HG03196 (cell line): ENCODE data around the gene CORT.
A peak's percentile ranks its signal among the peaks of the same experiment; 100 is the strongest.
"Not testable (repeated sequence)": the region's sequence is repeated elsewhere in the genome, so short reads cannot be mapped to it uniquely, and the experiment has no call there.

ENCODE experiments used
- ATAC-seq: cut with Tn5 transposase; IDR thresholded peaks from one replicate; pipeline ENCODE4 v1.9.1; 2021; ENCODE audit not compliant: unreplicated experiment

Gene CORT, protein sequence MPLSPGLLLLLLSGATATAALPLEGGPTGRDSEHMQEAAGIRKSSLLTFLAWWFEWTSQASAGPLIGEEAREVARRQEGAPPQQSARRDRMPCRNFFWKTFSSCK

DNA sequence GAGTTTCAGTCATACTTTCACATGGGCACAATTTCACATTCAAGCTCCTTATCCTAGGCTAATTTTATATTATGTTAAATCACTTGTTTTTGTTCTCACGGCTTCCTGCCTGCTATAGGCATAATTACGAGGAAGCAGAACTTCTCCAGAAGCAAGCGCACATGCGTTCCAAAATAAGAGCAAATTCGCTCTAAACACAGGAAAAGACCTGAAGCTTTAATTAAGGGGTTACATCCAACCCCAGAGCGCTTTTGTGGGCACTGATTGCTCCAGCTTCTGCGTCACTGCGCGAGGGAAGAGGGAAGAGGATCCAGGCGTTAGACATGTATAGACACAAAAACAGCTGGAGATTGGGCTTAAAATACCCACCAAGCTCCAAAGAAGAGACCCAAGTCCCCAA lies at the start of gene CORT:
Gene CORT (plus strand): TSS at position 281 of the 400 bp plus-strand sequence. CDS start 193 bp downstream, outside the sequence.
- no peak for ATAC-seq

DNA sequence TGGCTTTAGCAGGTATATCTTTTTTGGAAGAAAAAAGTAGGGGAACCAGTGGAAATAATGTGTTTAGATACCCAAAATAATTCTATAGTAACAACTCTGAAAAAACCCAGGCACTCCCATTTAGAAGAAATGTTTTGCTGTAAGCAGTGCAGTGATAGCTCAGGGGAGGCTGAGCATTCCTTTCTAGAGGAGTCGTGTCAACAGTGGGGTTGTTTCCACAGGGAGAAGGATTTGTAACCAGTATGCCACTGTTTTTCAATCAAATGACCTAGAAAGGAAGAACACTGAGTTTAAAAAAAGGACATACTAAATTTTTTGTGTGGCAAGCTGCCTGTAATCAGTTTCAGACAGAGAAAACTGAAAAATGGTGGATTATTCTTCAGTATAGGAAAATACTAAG lies 48.5 kb upstream of the CORT start:
- ATAC-seq = no peak

DNA sequence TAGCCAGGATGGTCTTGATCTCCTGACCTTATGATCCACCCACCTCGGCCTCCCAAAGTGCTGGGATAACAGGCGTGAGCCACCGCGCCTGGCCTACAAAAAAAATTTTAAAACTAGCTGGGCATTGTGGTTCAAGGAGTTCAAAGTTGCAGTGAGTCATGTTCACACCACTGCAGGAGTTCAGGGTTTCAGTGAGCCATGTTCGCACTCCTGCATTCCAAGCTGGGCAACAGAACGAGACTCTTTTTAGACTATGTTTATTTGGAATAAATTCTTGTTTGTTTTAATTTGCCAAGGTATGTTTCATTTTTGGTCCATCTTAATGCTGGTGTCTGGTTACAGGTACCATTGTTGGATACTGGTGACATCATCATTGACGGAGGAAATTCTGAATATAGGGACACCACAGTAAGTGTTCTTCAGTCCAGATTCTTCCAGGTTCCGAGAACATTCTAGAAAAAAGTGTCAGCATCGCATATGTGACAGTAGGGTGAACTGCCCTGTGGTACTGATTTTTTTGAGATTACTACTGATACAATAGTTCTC lies 47.0 kb upstream of the CORT start:
- no peak for ATAC-seq

DNA sequence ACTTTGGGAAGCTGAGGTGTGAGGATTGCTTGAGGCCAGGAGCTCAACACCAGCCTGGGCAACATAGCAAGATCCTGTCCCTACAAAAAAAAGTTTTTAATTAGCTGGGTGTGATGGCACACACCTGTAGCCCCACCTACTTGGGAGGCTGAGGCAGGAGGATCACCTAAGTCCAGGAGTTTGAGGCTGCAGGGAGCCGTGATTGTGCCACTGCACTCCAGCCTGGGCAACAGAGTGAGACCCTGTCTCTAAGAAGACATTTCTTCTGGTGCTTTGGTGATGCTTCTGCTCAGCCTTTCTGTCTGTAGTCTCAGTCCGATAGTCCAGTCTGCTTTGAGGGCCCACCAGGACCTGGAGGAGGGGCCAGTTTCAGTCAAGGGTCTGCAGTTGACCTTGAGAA lies 42.6 kb upstream of the CORT start:
- no peak for ATAC-seq

DNA sequence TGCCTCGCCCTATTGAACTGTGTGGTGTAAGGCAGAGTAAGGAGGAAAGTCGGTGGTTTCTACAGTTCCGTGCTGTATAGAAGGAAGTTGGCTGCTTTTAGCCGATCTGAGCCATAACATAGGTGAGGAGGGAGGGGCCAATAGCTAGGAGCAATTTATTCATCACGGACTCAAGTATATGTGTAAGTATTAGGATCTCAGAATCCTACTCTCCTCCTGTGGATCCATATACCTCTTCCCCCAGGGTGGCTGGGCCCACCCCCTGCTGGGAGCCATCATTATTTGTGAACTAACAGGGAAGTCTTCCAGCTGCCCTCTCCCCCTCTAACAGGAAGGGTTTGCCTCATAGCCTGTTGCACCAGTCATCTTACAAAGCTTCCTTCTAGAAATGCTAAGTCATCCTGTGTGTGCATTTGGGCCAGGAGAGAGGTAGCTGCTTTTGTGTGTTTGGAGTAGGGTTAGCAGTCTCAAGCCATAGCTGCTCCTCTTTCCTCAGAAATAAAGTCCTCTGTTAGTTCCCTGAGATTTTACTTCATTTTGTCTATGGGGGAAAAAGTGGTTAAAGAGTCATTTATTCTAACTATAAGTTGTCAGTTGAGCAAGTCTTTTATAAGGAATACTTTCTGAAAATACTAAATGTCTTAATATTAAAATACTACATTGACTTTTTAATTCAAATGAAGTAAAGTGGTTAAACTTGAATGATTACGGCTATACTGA lies 34.5 kb upstream of the CORT start:
- no peak for ATAC-seq

DNA sequence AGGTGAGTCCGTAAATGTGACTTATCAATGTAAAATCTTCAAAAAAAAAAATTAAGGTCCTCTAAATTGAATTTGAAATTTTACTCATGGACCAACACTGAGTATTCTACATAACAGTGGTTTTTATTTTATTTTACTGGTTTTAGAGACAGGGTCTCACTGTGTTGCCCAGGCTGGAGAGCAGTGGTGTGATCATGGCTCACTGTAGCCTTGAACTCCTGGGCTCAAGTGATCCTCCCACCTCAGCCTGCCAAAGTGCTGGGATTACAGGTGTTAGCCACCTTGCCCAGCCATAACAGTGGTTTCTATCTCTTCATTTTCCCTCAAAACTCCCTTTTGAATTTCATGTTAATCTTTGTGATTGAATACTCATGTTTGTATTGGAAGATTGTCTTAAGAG lies 33.9 kb upstream of the CORT start:
- ATAC-seq = not testable (repeated sequence)

DNA sequence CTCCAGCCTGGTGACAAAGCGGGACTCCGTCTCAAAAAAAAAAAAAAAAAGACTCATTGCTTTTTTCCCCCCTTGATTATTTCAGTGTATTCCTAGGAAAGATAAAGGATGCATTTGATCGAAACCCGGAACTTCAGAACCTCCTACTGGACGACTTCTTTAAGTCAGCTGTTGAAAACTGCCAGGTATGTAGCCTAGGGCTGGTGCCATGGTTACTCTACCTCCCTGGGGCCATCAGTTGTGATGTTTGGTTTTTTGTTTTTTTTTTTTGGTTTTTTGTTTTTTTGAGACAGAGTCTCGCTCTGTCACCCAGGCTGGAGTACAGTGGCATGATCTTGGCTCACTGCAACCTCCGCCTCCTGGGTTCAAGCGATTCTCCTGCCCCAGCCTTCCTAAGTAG lies 31.1 kb upstream of the CORT start:
- ATAC-seq = not testable (repeated sequence)

DNA sequence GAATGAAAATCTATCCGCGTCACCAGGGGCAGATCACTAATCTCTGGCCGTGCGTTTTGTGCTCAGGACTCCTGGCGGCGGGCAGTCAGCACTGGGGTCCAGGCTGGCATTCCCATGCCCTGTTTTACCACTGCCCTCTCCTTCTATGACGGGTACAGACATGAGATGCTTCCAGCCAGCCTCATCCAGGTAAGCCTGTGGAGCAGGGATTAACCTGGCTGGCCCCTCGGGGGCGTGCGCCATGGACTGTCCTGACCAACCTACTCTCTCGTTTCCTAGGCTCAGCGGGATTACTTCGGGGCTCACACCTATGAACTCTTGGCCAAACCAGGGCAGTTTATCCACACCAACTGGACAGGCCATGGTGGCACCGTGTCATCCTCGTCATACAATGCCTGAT lies 30.5 kb upstream of the CORT start:
- no peak for ATAC-seq

DNA sequence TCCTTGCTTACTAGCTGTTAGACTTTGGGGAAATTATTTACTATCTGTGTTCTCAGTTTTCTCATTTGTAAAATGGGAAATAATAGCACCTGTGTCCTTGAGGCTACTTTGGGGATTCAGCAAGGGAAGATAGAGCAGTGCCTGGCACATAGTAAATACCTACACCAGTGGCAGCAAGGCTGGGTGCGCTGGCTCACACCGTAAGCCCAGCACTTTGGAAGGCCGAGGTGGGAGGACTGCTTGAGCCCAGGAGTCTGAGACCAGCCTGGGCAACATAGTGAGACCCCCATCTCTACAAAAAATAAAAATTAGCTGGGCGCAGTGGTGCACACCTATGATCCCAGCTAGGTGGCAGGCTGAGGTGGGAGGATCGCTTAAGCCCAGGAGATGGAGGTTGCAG lies 28.2 kb upstream of the CORT start:
- no peak for ATAC-seq

DNA sequence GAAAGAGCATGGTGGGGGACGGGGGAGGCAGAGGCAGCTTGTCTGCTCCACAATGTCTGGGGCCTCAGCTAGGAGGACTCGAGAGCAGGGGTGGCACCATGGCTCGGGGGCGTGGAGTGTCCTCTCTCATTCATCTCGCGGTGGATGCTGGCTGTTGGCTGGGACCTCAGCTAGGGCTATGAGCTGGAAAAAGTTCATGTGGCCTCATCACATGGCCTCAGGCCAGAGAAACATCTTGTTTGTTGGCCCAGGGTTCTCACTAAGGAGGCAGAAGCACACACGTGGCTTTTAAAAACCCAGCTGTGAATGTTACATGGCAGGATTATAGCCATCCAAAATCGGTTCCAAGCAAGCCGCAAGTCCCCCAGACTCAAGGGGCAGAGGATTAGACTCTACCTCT lies 25.8 kb upstream of the CORT start:
- ATAC-seq = no peak

DNA sequence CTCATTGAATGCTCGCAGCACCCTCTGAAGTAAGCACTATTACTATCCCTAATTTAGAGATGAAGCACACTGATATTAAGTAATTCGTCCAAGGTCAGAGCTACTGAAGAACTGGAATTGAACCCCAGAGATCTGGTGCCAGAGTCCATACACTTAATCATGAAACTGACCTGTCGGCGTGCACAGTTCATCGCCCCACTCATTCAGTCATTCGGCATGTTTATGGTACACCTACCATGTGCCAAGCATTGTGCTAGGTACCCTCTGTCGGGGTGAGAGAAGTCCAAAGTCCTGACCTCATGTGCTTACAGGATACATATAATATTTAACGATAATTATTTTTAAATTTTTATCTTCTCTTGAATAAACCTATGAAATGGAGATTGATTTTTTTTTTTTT lies 25.2 kb upstream of the CORT start:
- ATAC-seq = no peak

DNA sequence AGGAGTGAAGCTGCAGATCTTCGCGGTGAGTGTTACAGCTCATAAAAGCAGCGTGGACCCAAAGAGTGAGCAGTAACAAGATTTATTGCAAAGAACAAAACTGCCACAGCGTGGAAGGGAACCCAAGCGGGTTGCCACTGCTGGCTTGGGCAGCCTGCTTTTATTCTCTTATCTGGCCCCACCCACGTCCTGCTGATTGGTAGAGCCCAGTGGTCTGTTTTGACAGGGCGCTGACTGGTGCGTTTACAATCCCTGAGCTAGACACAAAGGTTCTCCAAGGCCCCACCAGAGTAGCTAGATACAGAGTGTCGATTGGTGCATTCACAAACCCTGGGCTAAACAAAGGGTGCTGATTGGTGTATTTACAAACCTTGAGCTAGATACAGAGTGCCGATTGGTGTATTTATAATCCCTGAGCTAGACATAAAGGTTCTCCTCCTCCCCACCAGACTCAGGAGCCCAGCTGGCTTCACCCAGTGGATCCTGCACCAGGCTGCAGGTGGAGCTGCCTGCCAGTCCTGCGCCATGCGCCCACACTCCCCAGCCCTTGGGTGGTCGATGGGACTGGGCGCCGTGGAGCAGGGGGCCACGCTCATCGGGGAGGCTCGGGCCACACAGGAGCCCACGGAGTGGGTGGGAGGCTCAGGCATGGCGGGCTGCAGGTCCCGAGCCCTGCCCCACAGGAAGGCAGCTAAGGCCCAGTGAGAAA lies 23.9 kb upstream of the CORT start:
- ATAC-seq = not testable (repeated sequence)

DNA sequence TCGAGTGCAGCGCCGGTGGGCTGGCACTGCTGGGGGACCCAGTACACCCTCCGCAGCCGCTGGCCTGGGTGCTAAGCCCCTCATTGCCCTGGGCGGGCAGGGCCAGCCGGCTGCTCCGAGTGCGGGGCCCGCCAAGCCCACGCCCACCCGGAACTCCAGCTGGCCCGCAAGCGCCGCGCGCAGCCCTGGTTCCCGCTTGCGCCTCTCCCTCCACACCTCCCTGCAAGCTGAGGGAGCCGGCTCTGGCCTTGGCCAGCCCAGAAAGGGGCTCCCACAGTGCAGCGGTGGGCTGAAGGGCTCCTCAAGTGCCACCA lies 23.3 kb upstream of the CORT start:
- ATAC-seq = not testable (repeated sequence)

DNA sequence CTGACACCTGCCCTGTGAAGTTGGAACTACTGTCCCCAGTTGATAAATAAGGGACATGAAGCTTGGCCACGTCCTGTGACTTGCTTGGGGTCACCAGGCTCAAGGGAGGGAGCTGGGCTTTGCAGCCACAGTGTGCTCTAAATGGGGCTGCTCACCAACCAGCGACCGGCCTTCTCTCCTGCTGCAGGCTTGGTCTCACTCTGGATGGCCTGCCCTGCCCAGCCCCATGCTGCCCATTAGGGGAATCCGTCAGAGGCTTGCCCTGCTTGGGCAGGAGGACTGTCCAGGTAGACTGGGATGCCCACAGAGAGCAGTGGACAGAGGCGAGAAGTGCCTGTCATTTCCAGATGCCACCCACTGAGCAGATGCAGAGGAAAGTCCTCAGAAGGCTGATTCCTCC lies 20.8 kb upstream of the CORT start:
- ATAC-seq = no peak

DNA sequence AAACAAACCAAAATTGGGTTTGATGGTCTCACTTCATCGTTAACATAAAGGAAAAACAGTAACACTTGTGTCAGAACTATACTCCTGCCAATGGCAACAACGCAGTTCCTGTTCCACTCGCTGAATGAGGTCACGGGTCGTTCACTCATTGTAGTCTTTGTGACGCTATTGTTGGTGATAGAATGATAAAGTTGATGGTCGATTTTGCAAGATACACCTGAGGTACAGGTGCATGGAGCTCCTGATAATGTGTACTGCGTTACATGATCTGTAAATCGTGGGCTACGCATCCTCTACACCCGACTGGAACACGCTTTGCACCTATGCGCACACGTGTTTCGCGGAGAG lies 20.0 kb upstream of the CORT start:
- ATAC-seq = no peak

DNA sequence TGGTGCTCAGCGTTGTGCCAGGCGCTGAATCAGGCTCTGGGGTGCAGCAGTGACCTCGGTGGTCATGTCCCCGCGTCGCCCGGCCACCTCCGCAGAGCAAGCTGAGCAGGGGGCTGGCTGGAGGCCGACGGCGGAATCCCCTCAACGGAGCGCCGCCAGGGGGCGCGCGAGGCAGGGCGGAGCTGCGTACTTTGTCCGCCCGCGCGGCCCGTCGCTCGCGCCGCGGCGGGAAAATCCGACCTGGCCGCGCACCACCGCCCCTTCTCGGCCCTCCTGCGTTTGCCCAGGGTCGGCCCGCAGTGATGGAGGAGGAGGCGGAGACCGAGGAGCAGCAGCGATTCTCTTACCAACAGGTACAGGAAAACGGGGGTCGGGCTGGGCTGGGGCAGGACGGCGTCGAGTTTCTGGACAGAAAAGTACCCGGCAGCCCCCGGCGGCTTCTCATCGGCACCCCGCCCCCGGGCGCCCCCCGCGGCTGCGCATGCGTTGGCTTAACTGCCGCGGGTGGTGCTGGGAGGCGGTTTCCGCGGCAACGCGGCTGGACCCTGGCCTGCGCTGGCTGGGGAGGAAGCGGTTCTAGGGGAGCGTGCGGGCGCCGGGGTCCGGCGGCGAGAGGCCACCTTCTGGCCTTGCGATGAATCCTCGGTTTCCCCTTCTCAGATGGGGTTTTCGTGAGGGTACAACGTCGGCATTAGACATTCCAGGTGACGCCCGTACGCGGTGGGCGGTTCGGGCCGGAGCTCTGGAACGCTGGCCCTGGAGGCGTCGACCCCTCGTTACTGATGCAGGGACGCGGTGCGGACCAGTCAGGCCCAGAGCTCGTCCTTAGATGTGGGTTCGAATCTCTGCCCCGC lies 19.4 kb upstream of the CORT start, which contains the start of gene CENPS:
Gene CENPS (plus strand): TSS at position 218 of the 854 bp plus-strand sequence. CDS start 85 bp downstream, at position 303.
- ATAC-seq = peak; percentile 82

DNA sequence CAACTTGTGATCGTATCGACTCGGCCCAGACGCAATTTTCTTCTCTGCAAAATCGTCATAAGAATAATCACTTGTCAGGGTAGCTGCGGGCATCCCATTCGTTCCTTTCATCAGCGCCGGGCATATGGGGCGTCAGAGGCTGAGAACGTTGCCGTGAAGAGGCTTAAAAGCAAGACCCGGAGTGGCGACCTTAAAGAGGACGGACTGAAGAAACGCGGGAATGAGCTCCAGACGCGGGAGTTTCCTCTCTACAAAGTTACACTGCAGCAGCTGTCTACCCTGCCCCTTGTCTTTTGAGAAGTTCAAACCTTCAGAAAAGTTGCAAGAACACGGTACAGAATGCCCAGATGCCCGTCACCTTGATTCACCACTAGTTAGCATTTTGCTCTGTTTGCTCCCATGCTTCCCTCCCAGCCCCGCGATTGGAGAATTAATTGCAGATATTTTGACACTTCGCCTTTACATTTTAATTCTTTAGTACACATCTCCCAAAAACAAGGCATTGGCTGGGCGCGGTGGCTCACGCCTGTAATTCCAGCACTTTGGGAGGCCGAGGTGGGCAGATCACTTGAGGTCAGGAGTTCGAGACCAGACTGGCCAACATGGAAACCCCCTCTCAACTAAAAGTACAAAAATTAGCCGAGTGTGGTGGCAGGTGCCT lies 18.6 kb upstream of the CORT start:
- no peak for ATAC-seq

DNA sequence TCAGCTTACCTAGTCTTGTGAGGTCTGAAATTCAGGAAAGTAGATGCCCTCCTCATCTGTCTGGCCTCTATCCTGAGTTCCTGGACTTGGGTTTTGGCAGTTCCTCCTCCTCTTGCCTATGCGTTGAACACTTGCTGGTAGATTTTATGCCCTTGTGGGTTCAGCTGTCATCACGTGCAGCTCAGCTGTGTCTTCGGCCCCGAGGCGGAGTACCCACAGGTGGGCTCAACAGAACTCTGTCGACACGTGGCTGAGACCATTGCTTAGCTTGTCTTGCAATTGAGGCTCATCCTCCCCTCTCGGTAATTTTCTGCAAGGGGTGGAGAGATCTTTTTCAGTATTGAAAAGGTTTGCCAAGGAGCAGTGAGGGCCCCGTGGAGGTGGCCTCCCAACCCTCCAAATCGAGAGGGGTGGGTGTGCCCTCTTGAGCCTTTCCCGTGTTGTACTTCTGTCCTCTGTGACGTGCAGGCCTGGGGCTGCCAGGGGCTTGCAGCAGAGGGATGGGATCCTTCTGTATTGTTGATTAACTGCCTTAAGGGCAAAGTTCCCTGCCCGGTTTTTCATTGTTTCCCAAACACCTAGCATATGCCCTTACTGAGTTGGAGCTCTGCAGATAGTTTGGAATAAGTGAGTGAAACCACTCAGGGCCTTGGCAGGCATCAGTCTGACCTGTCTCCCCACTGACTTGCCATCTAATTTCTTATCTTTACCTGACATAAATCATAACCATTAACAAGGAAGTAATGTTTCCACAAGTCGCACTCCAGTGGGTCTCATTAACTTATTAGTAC lies 16.7 kb upstream of the CORT start:
- ATAC-seq = no peak

DNA sequence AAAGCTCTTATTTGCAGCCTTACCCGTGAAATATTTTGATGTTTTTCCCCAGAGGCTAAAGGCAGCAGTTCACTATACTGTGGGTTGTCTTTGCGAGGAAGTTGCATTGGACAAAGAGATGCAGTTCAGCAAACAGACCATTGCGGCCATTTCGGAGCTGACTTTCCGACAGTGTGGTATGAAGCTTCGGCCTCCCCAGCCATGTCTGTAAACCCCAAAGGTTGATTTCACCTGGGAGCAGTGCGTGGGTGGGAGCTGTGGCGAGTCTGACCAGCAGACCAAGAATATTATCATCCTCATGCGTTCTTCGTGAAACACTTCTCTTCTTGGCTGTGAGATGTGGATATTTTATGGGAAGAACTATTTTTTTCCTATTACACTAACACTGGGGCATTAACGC lies 16.0 kb upstream of the CORT start:
- no peak for ATAC-seq

DNA sequence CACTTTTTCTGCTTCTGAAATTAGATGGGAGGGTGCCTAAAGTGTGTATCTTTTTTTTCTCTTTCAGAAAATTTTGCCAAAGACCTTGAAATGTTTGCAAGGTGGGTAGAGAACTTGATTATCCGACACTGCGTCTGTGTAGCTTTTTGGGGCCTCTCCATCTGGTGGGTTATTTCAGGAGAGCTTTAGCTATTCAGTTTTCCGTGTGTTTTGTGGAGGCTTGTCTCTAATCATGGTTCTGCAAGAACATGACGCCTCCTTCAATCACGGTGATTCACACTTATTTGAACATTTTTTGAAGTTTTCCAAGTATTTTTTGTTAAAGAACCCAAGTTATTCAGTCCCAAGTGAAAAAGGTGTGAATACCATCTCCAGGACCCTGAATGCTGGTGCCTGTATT lies 15.2 kb upstream of the CORT start:
- ATAC-seq = no peak
